SK-N-SH (cell line): Measurements from ENCODE around the gene HMBS. TPM values are rescaled to one million over a fixed set of nuclear protein-coding genes. Genes with fewer than 3 reads are reported as not detected.
"Not testable (repeated sequence)": the region's sequence is repeated elsewhere in the genome, so short reads cannot be mapped to it uniquely, and the experiment has no call there.

Experiments used
- CTCF ChIA-PET: fragments of 300-600, 350-600 bp; formaldehyde crosslinking; extraction: SDS; loops from one replicate; lab custom pipeline; 2021; lab: Yijun Ruan, JAX
- POLR2A ChIA-PET: fragments of 350-600 bp; sonication (Branson Sonifier 250); formaldehyde crosslinking; extraction: SDS; loops from one replicate; lab custom pipeline; 2020; ENCODE audit warnings: antibody characterized with exemption, inconsistent platforms; lab: Yijun Ruan, JAX
- DNase-seq: peaks from one replicate; pipeline ENCODE4 v3.0.0; 2012
- H2AFZ ChIP-seq: fragments of 200-600 bp; sonication (generic); 2 replicates; pipeline ENCODE4 v1.8.1; 2016; ENCODE audit warnings: antibody characterized with exemption, mild to moderate bottlenecking, low read depth
- H3F3A ChIP-seq: fragments of 200-600 bp; sonication (generic); replicated peaks from 2 replicates; pipeline ENCODE3; 2016; ENCODE audit warnings: antibody characterized with exemption, mild to moderate bottlenecking; ENCODE audit not compliant: insufficient read depth
- H3K27ac ChIP-seq, 2 experiments: fragments of 200-500 bp in 1 of 2; fragments of 200-600 bp in 1 of 2; sonication (Bioruptor generic) in 1 of 2; sonication (generic), shearing (Covaris generic) in 1 of 2; 2 replicates each; pipeline versions ENCODE4 v1.5.1 to v1.6.1; 2014 to 2016; ENCODE audit warnings: low read depth in 2 of 2, inconsistent platforms in 1 of 2, low read length in 1 of 2, mild to moderate bottlenecking in 1 of 2, mixed read lengths in 1 of 2
- H3K27me3 ChIP-seq: fragments of 200-600 bp; sonication (generic), shearing (Covaris generic); 2 replicates; pipeline ENCODE4 v1.6.1; 2016; ENCODE audit warnings: mixed run types; ENCODE audit not compliant: insufficient read depth
- H3K36me3 ChIP-seq, 2 experiments: fragments of 200-500 bp in 1 of 2; fragments of 200-600 bp in 1 of 2; sonication (Bioruptor generic) in 1 of 2; sonication (generic) in 1 of 2; replicated peaks in 1 of 2; 2 replicates each; pipeline versions ENCODE3 to v1.5.1; 2014 to 2016; ENCODE audit warnings: low read length in 1 of 2, mild to moderate bottlenecking in 1 of 2; ENCODE audit not compliant: insufficient read depth in 2 of 2, control insufficient read depth in 1 of 2
- H3K4me1 ChIP-seq, 2 experiments: fragments of 200-500 bp in 1 of 2; fragments of 200-600 bp in 1 of 2; sonication (Bioruptor generic) in 1 of 2; sonication (generic), shearing (Covaris generic) in 1 of 2; 2 replicates each; pipeline versions ENCODE4 v1.5.1 to v1.6.1; 2014 to 2016; ENCODE audit warnings: low read depth in 1 of 2, low read length in 1 of 2, mixed run types in 1 of 2; ENCODE audit not compliant: insufficient read depth in 2 of 2, control insufficient read depth in 1 of 2
- H3K4me2 ChIP-seq: fragments of 200-600 bp; sonication (generic), shearing (Covaris generic); 2 replicates; pipeline ENCODE4 v1.6.1; 2017; ENCODE audit warnings: mixed run types
- H3K4me3 ChIP-seq, 2 experiments: fragments of 200-500 bp in 1 of 2; fragments of 200-600 bp in 1 of 2; sonication (Bioruptor generic) in 1 of 2; sonication (generic), shearing (Covaris generic) in 1 of 2; 2 replicates each; pipeline versions ENCODE4 v1.5.1 to v1.8.1; 2014 to 2016; ENCODE audit warnings: low read depth in 2 of 2, inconsistent platforms in 1 of 2, low read length in 1 of 2, mild to moderate bottlenecking in 1 of 2, mixed read lengths in 1 of 2, moderate library complexity in 1 of 2
- H3K79me2 ChIP-seq: fragments of 200-600 bp; sonication (generic); 2 replicates; pipeline ENCODE4 v1.8.1; 2017; ENCODE audit warnings: mild to moderate bottlenecking; ENCODE audit not compliant: insufficient read depth
- H3K9ac ChIP-seq: fragments of 200-600 bp; sonication (generic); 2 replicates; pipeline ENCODE4 v1.6.1; 2017; ENCODE audit warnings: mixed run types
- H3K9me2 ChIP-seq: fragments of 200-600 bp; sonication (generic); 2 replicates; pipeline ENCODE4 v1.6.1; 2017; ENCODE audit warnings: mixed run types
- H3K9me3 ChIP-seq: fragments of 200-600 bp; sonication (generic); 2 replicates; pipeline ENCODE4 v1.6.1; 2017; ENCODE audit warnings: mixed run types, mild to moderate bottlenecking, moderate library complexity
- H4K20me1 ChIP-seq: fragments of 200-600 bp; sonication (generic); 2 replicates; pipeline ENCODE4 v1.6.1; 2017; ENCODE audit warnings: mild to moderate bottlenecking, mixed run types; ENCODE audit not compliant: insufficient read depth
- CHD2 ChIP-seq: fragments of 150-350 bp; IDR thresholded peaks from 2 replicates; pipeline ENCODE4 v1.6.1; 2018; ENCODE audit warnings: low read length; ENCODE audit not compliant: partially characterized antibody
- CTCF ChIP-seq: fragments of 200-600 bp; sonication (generic); IDR thresholded peaks from 2 replicates; pipeline ENCODE4 v1.6.1; 2017; ENCODE audit warnings: antibody characterized with exemption, mild to moderate bottlenecking, moderate library complexity
- ELF1 ChIP-seq: IDR thresholded peaks from 2 replicates; pipeline ENCODE4 v1.4.0; 2012
- FOSL2 ChIP-seq: IDR thresholded peaks from 2 replicates; pipeline ENCODE4 v1.4.0; 2012; ENCODE audit warnings: low read depth, mild to moderate bottlenecking, moderate library complexity, borderline replicate concordance
- JUND ChIP-seq: IDR thresholded peaks from 2 replicates; pipeline ENCODE4 v1.4.0; 2012
- MXI1 ChIP-seq: IDR thresholded peaks from 2 replicates; pipeline ENCODE4 v1.6.1; 2012; ENCODE audit warnings: mild to moderate bottlenecking, low read depth, low read length, improper control_type of control experiment
- NFIC ChIP-seq: IDR thresholded peaks from 2 replicates; pipeline ENCODE4 v1.4.0; 2012; ENCODE audit warnings: borderline replicate concordance
- NRF1 ChIP-seq: IDR thresholded peaks from 2 replicates; pipeline ENCODE4 v1.6.1; 2012; ENCODE audit warnings: low read depth, mild to moderate bottlenecking, low read length
- PBX3 ChIP-seq: IDR thresholded peaks from 2 replicates; pipeline ENCODE4; 2012
- RAD21 ChIP-seq: IDR thresholded peaks from 2 replicates; pipeline ENCODE4 v1.6.1; 2012; ENCODE audit warnings: mild to moderate bottlenecking, low read length
- SMC3 ChIP-seq: IDR thresholded peaks from 2 replicates; pipeline ENCODE4 v1.6.1; 2012; ENCODE audit warnings: low read depth, low read length, improper control_type of control experiment
- TEAD4 ChIP-seq: IDR thresholded peaks from 2 replicates; pipeline ENCODE4 v1.4.0; 2012; ENCODE audit warnings: mild to moderate bottlenecking, borderline replicate concordance; ENCODE audit not compliant: insufficient read depth
- WGBS: methylation state at CpG from one replicate; pipeline ENCODE4 v1.1.6; 2017; ENCODE audit warnings: low lambda C conversion rate; 5-methylcytosine and 5-hydroxymethylcytosine counted together
- polyA plus RNA-seq, 3 experiments: library from polyadenylated mRNA; depleted of rRNA; stranded (reverse); fragments of >200 nt; gene quantifications; 2 replicates each; pipeline ENCODE4 v1.2.3, GENCODE V29; 2012

Gene HMBS
- polyA plus RNA-seq, 1 of the 3 experiments (the other 2 are of a cell fraction), result 69.4 TPM

- TF ChIP-seq NRF1 (no peak), PBX3 (no peak), FOSL2 (no peak), MXI1 (peak; percentile 94), CHD2 (no peak), NFIC (peak; percentile 11; the same call in 1 of the 2 replicates), ELF1 (peak; percentile 62), TEAD4 (peak; percentile 41; the same call in 1 of the 2 replicates), CTCF (no peak)
Observed at GRCh38 chr11:119101759-119102423, 17.2 kb downstream of the HMBS start, which contains the start of gene DPAGT1 (continued).

GRCh38 chr11:119103161-119103664 lies 18.5 kb downstream of the HMBS start:
- Histone ChIP-seq H3F3A (peaks cover 29% of the 10 kb centered on the region), H3K4me3 (peak overlapping the region; percentile 80 to 90), H3K27ac (peak overlapping the region; percentile 93 to 97), H3K9ac (peak overlapping the region; percentile 78), H3K79me2 (peaks cover 52% of the 10 kb centered on the region), H3K4me1 (peaks cover 16 to 33% of the 10 kb centered on the region in 2 experiments), H2AFZ (peak overlapping the region; percentile 77), H3K4me2 (peak overlapping the region; percentile 98)
- H3K27me3 ChIP-seq, H3K9me2 ChIP-seq, DNase-seq, H4K20me1 ChIP-seq, H3K36me3 ChIP-seq, H3K9me3 ChIP-seq: not testable (repeated sequence)
- ChIA-PET POLR2A (interaction anchor here (0.6 to 1.0 kb wide), 2 partner anchors 18 to 85 kb away, joined by 3 read pairs; partner anchors contain the start of genes HINFP, RPS25 and TRAPPC4), CTCF (interaction anchor here (1.2 to 2.0 kb wide), 10 partner anchors 9 to 271 kb away, joined by 3 to 13 read pairs (median 6); partner anchors contain the start of genes ABCG4 and CBL)
- 87% methylated on average over 18 of the region's 18 CpGs for WGBS

GRCh38 chr11:119103793-119104192 lies 19.1 kb downstream of the HMBS start:
- Histone ChIP-seq H3F3A (peaks cover 29% of the 10 kb centered on the region), H3K4me2 (peak overlapping the region; percentile 98; the same call in 1 of the 2 replicates), H3K9me3 (no peaks in the 10 kb centered on the region), H3K27ac (peak overlapping the region in 1 of 2 experiments; percentile 93; a peak in 2 of 4 replicates), H2AFZ (no peak overlapping the region), H4K20me1 (no peaks in the 10 kb centered on the region), H3K27me3 (no peaks in the 10 kb centered on the region), H3K36me3 (peaks cover 0 to under 1% of the 10 kb centered on the region in 2 experiments), H3K79me2 (peaks cover 54% of the 10 kb centered on the region), H3K9ac (no peak overlapping the region), H3K4me1 (peaks cover 22 to 39% of the 10 kb centered on the region in 2 experiments)
- CTCF ChIA-PET, result interaction anchor here (2.0 kb wide), 1 partner anchor 18 kb away, joined by 6 read pairs; no protein-coding TSS in a partner anchor
- no peak for DNase-seq
- WGBS, result 83% methylated on average over 4 of the region's 4 CpGs
- TF ChIP-seq SMC3, result 0 out of 2 replicates have a peak, but pooled peaks have one; percentile 13
- no peak for TF ChIP-seq JUND
- TF ChIP-seq RAD21, result peak; percentile 37
- TF ChIP-seq, all 33 proteins: peak for 2
- Histone ChIP-seq H3K4me3 (no peak overlapping the region), H3K9me2 (no peaks in the 10 kb centered on the region)
- POLR2A ChIA-PET, result no interaction called here
